OCI-LY1 (cell line): ENCODE results near the gene STUM.
"Not testable (repeated sequence)": the region's sequence is repeated elsewhere in the genome, so short reads cannot be mapped to it uniquely, and the experiment has no call there.

Experiments used
- H2AFZ ChIP-seq: fragments of 200-600 bp; sonication (generic), shearing (Covaris generic); 2 replicates; pipeline ENCODE4 v1.6.0; 2014; ENCODE audit warnings: antibody characterized with exemption, mild to moderate bottlenecking, low read length
- H3F3A ChIP-seq: fragments of 200-600 bp; sonication (generic), shearing (Covaris generic); 2 replicates; pipeline ENCODE4 v1.6.0; 2014; ENCODE audit warnings: mild to moderate bottlenecking, antibody characterized with exemption, low read length, moderate library complexity; ENCODE audit not compliant: insufficient read depth
- H3K27ac ChIP-seq: fragments of 200-600 bp; sonication (generic); 2 replicates; pipeline ENCODE4 v1.5.1; 2014; ENCODE audit warnings: low read length, mixed run types, mild to moderate bottlenecking, low read depth; ENCODE audit not compliant: poor library complexity, severe bottlenecking
- H3K27me3 ChIP-seq: fragments of 200-600 bp; sonication (generic); 2 replicates; pipeline ENCODE4 v1.6.0; 2014; ENCODE audit warnings: antibody characterized with exemption, mild to moderate bottlenecking, low read length, moderate library complexity; ENCODE audit not compliant: insufficient read depth
- H3K36me3 ChIP-seq: fragments of 200-600 bp; sonication (generic); 2 replicates; pipeline ENCODE4 v1.6.1; 2014; ENCODE audit warnings: mild to moderate bottlenecking, antibody characterized with exemption, low read length, moderate library complexity, mixed read lengths; ENCODE audit not compliant: insufficient read depth
- H3K4me1 ChIP-seq: fragments of 200-600 bp; sonication (generic); 2 replicates; pipeline ENCODE4 v1.5.1; 2014; ENCODE audit warnings: mild to moderate bottlenecking, low read length, moderate library complexity; ENCODE audit not compliant: insufficient read depth, severe bottlenecking
- H3K4me2 ChIP-seq: fragments of 200-600 bp; sonication (generic), shearing (Covaris generic); 2 replicates; pipeline ENCODE4 v1.6.1; 2014; ENCODE audit warnings: low read length
- H3K4me3 ChIP-seq: fragments of 200-600 bp; sonication (generic); 2 replicates; pipeline ENCODE4 v1.5.1; 2014; ENCODE audit warnings: low read length, low read depth, mild to moderate bottlenecking, mixed read lengths; ENCODE audit not compliant: poor library complexity, severe bottlenecking
- H3K79me2 ChIP-seq: fragments of 200-600 bp; shearing (Covaris generic); 2 replicates; pipeline ENCODE4 v1.6.1; 2016; ENCODE audit warnings: mixed run types, low read length, mixed read lengths; ENCODE audit not compliant: insufficient read depth
- H3K9ac ChIP-seq: fragments of 200-600 bp; sonication (generic), shearing (Covaris generic); 2 replicates; pipeline ENCODE4 v1.6.1; 2014; ENCODE audit warnings: mild to moderate bottlenecking, low read length, mixed read lengths
- H3K9me2 ChIP-seq: fragments of 200-600 bp; sonication (generic), shearing (Covaris generic); 2 replicates; pipeline ENCODE4 v1.6.1; 2014; ENCODE audit warnings: low read depth, mild to moderate bottlenecking, low read length, mixed read lengths
- H3K9me3 ChIP-seq: fragments of 200-600 bp; shearing (Covaris generic); 2 replicates; pipeline ENCODE4 v1.6.1; 2014; ENCODE audit warnings: low read length, mixed read lengths
- H4K20me1 ChIP-seq: fragments of 200-600 bp; sonication (generic), shearing (Covaris generic); 2 replicates; pipeline ENCODE4 v1.6.0; 2016; ENCODE audit warnings: mild to moderate bottlenecking, low read length; ENCODE audit not compliant: insufficient read depth
- CTCF ChIP-seq: fragments of 200-600 bp; sonication (generic), shearing (Covaris generic); IDR thresholded peaks from 2 replicates; pipeline ENCODE4 v1.5.1; 2017; ENCODE audit warnings: mild to moderate bottlenecking, antibody characterized with exemption, low read length, moderate library complexity, mixed read lengths
- EZH2 ChIP-seq: fragments of 200-600 bp; sonication (generic), shearing (Covaris generic); IDR thresholded peaks from 2 replicates; pipeline ENCODE4 v1.8.0; 2017; ENCODE audit warnings: borderline replicate concordance, mixed run types, mild to moderate bottlenecking, antibody characterized with exemption, low read length, moderate library complexity, mixed read lengths

The STUM gene

GRCh38 chr1:226615876-226616275, 67.3 kb downstream of the STUM start:
- Histone ChIP-seq H3K36me3 (no peaks in the 10 kb centered on the region), H3F3A (no peaks in the 10 kb centered on the region), H3K9ac (no peak overlapping the region), H3K27me3 (no peaks in the 10 kb centered on the region), H3K9me2 (no peaks in the 10 kb centered on the region), H2AFZ (no peak overlapping the region), H3K4me2 (no peak overlapping the region), H3K27ac (no peak overlapping the region), H3K4me3 (no peak overlapping the region), H3K4me1 (no peaks in the 10 kb centered on the region), H3K9me3 (no peaks in the 10 kb centered on the region), H4K20me1 (no peaks in the 10 kb centered on the region), H3K79me2 (no peaks in the 10 kb centered on the region)
- TF ChIP-seq CTCF (no peak), EZH2 (no peak)

GRCh38 chr1:226616636-226617035, 68.1 kb downstream of the STUM start:
- Histone ChIP-seq H3K27me3 (no peaks in the 10 kb centered on the region), H3K27ac (no peak overlapping the region), H3K9me2 (no peaks in the 10 kb centered on the region), H2AFZ (no peak overlapping the region), H4K20me1 (no peaks in the 10 kb centered on the region), H3K9me3 (no peaks in the 10 kb centered on the region), H3K79me2 (no peaks in the 10 kb centered on the region), H3K4me1 (no peaks in the 10 kb centered on the region), H3K4me2 (no peak overlapping the region), H3F3A (no peaks in the 10 kb centered on the region), H3K4me3 (no peak overlapping the region), H3K9ac (no peak overlapping the region), H3K36me3 (no peaks in the 10 kb centered on the region)
- TF ChIP-seq EZH2 (no peak), CTCF (no peak)

- no peaks in the 10 kb centered on the region for H4K20me1 ChIP-seq
- TF ChIP-seq EZH2 (no peak), CTCF (no peak)
- H3F3A ChIP-seq: no peaks in the 10 kb centered on the region
- no peaks in the 10 kb centered on the region for H3K9me3 ChIP-seq
- H3K27me3 ChIP-seq: no peaks in the 10 kb centered on the region
- no peak overlapping the region for H3K4me3 ChIP-seq
- no peak overlapping the region for H2AFZ ChIP-seq
- no peaks in the 10 kb centered on the region for H3K4me1 ChIP-seq
- no peak overlapping the region for H3K9ac ChIP-seq
- no peaks in the 10 kb centered on the region for H3K9me2 ChIP-seq
- H3K4me2 ChIP-seq: no peak overlapping the region
- no peaks in the 10 kb centered on the region for H3K36me3 ChIP-seq
- H3K27ac ChIP-seq: no peak overlapping the region
- no peaks in the 10 kb centered on the region for H3K79me2 ChIP-seq
Observed at GRCh38 chr1:226617109-226617508, 68.5 kb downstream of the STUM start.

GRCh38 chr1:226617719-226618118, 69.2 kb downstream of the STUM start:
- not testable (repeated sequence) for H3K9me2 ChIP-seq, H3F3A ChIP-seq, H3K9me3 ChIP-seq, H3K79me2 ChIP-seq, H2AFZ ChIP-seq, H3K36me3 ChIP-seq, H3K9ac ChIP-seq, H3K4me1 ChIP-seq, H3K4me2 ChIP-seq, H3K27me3 ChIP-seq, H3K27ac ChIP-seq, H3K4me3 ChIP-seq, H4K20me1 ChIP-seq
